Measurements from ENCODE around the gene SLC51B.

DNA sequence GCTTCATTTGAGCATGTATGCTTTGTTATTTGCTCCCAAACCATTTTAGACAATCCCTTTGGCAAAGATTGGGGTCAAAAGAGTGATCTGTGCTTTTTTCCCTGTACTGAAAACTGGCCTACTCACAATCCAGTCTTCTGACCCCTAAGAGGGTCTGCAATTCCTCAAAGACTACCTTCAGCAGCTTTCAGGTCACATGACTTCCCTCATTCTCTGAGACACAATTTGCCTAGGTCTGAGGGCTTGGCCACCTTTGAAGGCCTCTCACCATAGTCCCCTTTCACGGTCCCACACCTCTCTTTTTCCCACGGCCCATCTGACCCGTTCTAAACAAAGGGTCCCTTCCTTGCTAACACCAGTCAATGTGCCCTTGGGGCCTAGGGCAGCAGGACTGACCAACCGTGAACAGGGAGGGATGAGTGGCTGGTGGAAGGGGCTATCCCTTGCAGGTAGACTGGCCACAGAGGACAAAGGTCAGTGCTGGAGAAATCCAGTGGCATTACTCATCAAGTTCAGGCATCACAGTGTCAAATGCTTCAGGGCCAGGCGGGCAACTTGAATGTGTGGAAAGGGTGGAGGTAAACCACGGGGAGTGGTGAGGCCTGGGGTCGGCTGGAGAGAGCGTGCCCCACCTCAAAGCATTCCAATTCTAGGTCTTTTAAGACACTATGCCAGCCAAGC is 11.8 kb downstream of the SLC51B start:
- no peak for TF ChIP-seq FOXA1 (IDR thresholded peaks at IDR 0.05)
- no peak for TF ChIP-seq ZNF384 (IDR thresholded peaks at IDR 0.05)
- no peak for TF ChIP-seq PKNOX1 (IDR thresholded peaks at IDR 0.05)
- no peak for TF ChIP-seq ELF4 (IDR thresholded peaks at IDR 0.05)
- TF ChIP-seq SP1 (IDR thresholded peaks at IDR 0.05), result no peak
- TF ChIP-seq FOXM1 (IDR thresholded peaks at IDR 0.05; ENCODE audit: borderline replicate concordance), result no peak
- TF ChIP-seq SUZ12 (IDR thresholded peaks at IDR 0.05), result no peak
- no peak for TF ChIP-seq NFRKB (IDR thresholded peaks at IDR 0.05)
- no peak for TF ChIP-seq L3MBTL2 (conservative IDR thresholded peaks at IDR 0.05)
- no peak for TF ChIP-seq BHLHE40 (IDR thresholded peaks at IDR 0.05; ENCODE audit: borderline replicate concordance)

All from HEK293T (cell line).